Heart left ventricle (tissue), 16 donors: ENCODE measurements around the gene CRYBG1. TPM values are rescaled to one million over a fixed set of nuclear protein-coding genes. Genes with fewer than 3 reads are reported as not detected.

Experiments
- ATAC-seq, 4 donors: fragments of 200-7000 bp; cut with Tn5 transposase; one replicate each; pipeline ENCODE4 v1.9.1; 2020 to 2022; ENCODE audit warnings: moderate library complexity in 4 of 4, mild to moderate bottlenecking in 3 of 4, moderate number of reproducible peaks in 1 of 4
- DNase-seq, 5 donors: peaks; one replicate each; pipeline ENCODE4 v3.0.0-alpha.2; 2020
- H3K27ac ChIP-seq, 12 donors: fragments of 200-600 bp; sonication (generic) in 4 of 12; one replicate each; pipeline versions ENCODE4 v1.5.0 to v1.8.0; 2016 to 2022; ENCODE audit warnings: mild to moderate bottlenecking in 2 of 12
- H3K27me3 ChIP-seq, 9 donors: fragments of 200-600 bp; sonication (generic) in 2 of 9; one replicate each; pipeline versions ENCODE4 v1.5.1 to v1.8.0; 2016 to 2022; ENCODE audit warnings: mild to moderate bottlenecking in 3 of 9
- H3K36me3 ChIP-seq, 9 donors: fragments of 200-600 bp; sonication (generic) in 2 of 9; one replicate each; pipeline versions ENCODE4 v1.5.0 to v1.8.0; 2018 to 2022; ENCODE audit warnings: mild to moderate bottlenecking in 2 of 9
- H3K4me1 ChIP-seq, 12 donors: fragments of 200-600 bp; sonication (generic) in 4 of 12; one replicate each; pipeline versions ENCODE4 v1.5.0 to v1.8.0; 2016 to 2022; ENCODE audit warnings: mild to moderate bottlenecking in 3 of 12
- H3K4me3 ChIP-seq, 12 donors: fragments of 200-600 bp; sonication (generic) in 4 of 12; one replicate each; pipeline versions ENCODE4 v1.5.0 to v1.8.0; 2017 to 2022; ENCODE audit warnings: mild to moderate bottlenecking in 9 of 12, moderate library complexity in 4 of 12
- H3K9me3 ChIP-seq, 12 donors: fragments of 200-600 bp; sonication (generic) in 4 of 12; one replicate each; pipeline versions ENCODE4 v1.5.0 to v1.8.0; 2016 to 2022; ENCODE audit warnings: mild to moderate bottlenecking in 1 of 12
- POLR2A ChIP-seq, 2 donors: fragments of 450-650 bp; IDR thresholded peaks; one replicate each; pipeline ENCODE4 v1.6.1; 2017; ENCODE audit warnings: antibody characterized with exemption in 2 of 2, mild to moderate bottlenecking in 2 of 2, moderate library complexity in 2 of 2
- WGBS, 4 donors: extraction: QIAGEN DNeasy Blood & Tissue Kit in 2 of 4; methylation state at CpG; one replicate each; pipeline versions ENCODE4 v1.1.5 to v1.1.7; 2013 to 2018; 5-methylcytosine and 5-hydroxymethylcytosine counted together
- intact Hi-C, 10 donors: fragments of 100-400 bp; cut with DNase I; formaldehyde crosslinking; loops; one replicate each; pipeline versions ENCODE4 v1.11.1 to v1.14.2; 2022
- polyA plus RNA-seq, 2 donors: library from polyadenylated mRNA; stranded (reverse); fragments of 200-250 nt; gene quantifications; one replicate each; pipeline ENCODE4 v1.2.3, GENCODE V29; 2013
- total RNA-seq, 9 donors: library from RNA; depleted of rRNA in 2 of 9; stranded (reverse); fragments of >200 nt in 2 of 9; fragmentation: NEBNext Ultra II Directional in 3 of 9; extraction: Animal tissue kit (Norgen Biotek cat#: 25700) in 3 of 9; gene quantifications; one replicate each; pipeline versions ENCODE4 v1.1.0 to v1.2.4, GENCODE V29; 2016 to 2023
- TF ChIP-seq, protein P1 (sequence below), 12 donors: fragments of 200-600 bp; sonication (generic) in 4 of 12; IDR thresholded peaks; one replicate each; pipeline versions ENCODE4 v1.5.0 to v1.8.0; 2018 to 2022; ENCODE audit warnings: antibody characterized with exemption in 12 of 12, mild to moderate bottlenecking in 5 of 12
- donor health status: ischemic (EF 13 %, LVEDD 7.1; RV severe dilation, severe dysfunction).
- donor health status: healthy with polysubstance abuse.
- donor health status: DM: no; HTN: yes; CAD: no.
- donor health status: DM: no; HTN: no; CAD: no.
- donor health status: ischemic (EF 25% LVEDD 6.9; RV normal size, moderate dysfunction).
- donor health status: ischemic (EF 25% LVEDD 5.7; RV mildly dilated, moderate dysfunction).
- donor health status: healthy.
- donor health status: DM: yes; HTN: yes; CAD: no.
- donor health status: ischemic (EF 35%, LVEDD 5.7; RV mildly dilated, moderate dysfunction).
- donor health status: nonischemic (EF 11% LVEDD 7.7; RV severe dilation, severe dysfunction).
- donor health status: DM: yes; HTN: yes; CAD: no.
- donor health status: PGD.
- donor health status: ischemic (EF 29% LVEDD 5.4; RV normal size, mild dysfunction).
- donor health status: nonischemic (EF 23%, LVEDD 6.1; RV moderate dilation, normal function).

Gene CRYBG1
- total and polyA plus RNA-seq, 11 donors, result 0.42 to 17.7 (median 1.5) TPM

DNA sequence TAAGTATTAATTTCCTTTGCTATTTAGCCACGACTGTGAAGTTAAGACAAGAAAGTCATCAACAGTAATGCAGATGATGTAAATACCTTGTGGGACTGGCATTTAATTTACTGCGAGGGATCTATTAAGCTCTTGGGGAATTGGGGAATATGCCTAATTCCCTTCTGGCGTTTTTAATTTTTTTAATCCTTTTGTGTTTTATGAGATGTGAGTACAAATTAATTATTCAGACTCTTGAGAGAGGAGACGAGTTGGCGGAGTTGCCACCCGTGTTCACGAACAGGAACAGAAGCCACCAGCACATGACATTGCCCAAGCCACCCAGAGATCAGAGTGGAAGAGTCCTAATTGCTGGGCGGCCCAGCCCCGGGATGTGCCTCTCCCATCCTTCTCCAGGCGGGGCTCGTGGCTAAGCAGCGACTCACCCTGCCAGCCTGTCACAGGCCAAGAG, 533 bp upstream of the CRYBG1 start:
- H3K9me3 ChIP-seq, result no peaks in the 10 kb centered on the region
- H3K27ac ChIP-seq, result no peak overlapping the region
- H3K4me3 ChIP-seq, result peak overlapping the region in 4 of 12 donors; percentile 30 to 56 (median 42)
- peaks cover 9 to 72% (median 50%) of the 10 kb centered on the region in 9 donors for H3K27me3 ChIP-seq
- 28 to 49% (median 37%) methylated on average over 8 to 12 of the region's 12 CpGs for WGBS, 4 donors
- H3K4me1 ChIP-seq, result peaks cover 0 to 14% (median 9%) of the 10 kb centered on the region in 12 donors
- no peaks in the 10 kb centered on the region for H3K36me3 ChIP-seq
- peak in 1 of 4 donors; percentile 15 for ATAC-seq
- intact Hi-C loops, result no loop called here
- no peak for DNase-seq
- TF ChIP-seq, protein P1, sequence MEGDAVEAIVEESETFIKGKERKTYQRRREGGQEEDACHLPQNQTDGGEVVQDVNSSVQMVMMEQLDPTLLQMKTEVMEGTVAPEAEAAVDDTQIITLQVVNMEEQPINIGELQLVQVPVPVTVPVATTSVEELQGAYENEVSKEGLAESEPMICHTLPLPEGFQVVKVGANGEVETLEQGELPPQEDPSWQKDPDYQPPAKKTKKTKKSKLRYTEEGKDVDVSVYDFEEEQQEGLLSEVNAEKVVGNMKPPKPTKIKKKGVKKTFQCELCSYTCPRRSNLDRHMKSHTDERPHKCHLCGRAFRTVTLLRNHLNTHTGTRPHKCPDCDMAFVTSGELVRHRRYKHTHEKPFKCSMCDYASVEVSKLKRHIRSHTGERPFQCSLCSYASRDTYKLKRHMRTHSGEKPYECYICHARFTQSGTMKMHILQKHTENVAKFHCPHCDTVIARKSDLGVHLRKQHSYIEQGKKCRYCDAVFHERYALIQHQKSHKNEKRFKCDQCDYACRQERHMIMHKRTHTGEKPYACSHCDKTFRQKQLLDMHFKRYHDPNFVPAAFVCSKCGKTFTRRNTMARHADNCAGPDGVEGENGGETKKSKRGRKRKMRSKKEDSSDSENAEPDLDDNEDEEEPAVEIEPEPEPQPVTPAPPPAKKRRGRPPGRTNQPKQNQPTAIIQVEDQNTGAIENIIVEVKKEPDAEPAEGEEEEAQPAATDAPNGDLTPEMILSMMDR (IDR thresholded peaks at IDR 0.05), result no peak
- TF ChIP-seq POLR2A (IDR thresholded peaks at IDR 0.05), result no peak

DNA sequence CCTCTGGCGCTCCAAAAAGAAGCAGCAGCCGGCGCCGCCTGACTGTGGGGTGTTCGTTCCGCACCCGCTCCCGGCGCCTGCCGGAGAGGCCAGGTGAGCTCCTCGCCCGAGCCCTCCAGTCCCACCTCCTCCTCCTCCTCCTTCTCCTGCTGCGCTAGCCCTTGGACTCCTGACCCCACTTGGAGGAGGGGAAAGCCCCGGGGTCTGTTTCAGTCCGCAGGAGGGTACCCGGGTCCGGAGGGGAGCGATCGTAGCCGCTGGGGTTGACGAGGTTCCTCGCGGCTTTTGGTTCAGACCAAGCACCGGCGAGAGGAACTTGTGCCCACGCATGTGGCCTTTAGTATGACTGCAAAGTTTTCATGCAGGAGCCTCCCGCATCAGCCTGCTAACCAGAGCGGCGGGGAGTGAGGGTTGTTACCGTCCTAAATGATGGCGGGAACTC, 493 bp downstream of the CRYBG1 start:
- TF ChIP-seq POLR2A (IDR thresholded peaks at IDR 0.05), result no peak
- TF ChIP-seq, protein P1 (IDR thresholded peaks at IDR 0.05), result no peak
- Histone ChIP-seq H3K4me1 (peaks cover 0 to 14% (median 9%) of the 10 kb centered on the region in 12 donors), H3K36me3 (no peaks in the 10 kb centered on the region), H3K4me3 (peak overlapping the region; percentile 10 to 56 (median 40)), H3K27me3 (peaks cover 9 to 66% (median 49%) of the 10 kb centered on the region in 9 donors), H3K27ac (peak overlapping the region in 1 of 12 donors; percentile 3), H3K9me3 (no peaks in the 10 kb centered on the region)
- intact Hi-C loops, result no loop called here
- DNase-seq (peak in 4 of 5 donors; percentile 7 to 61 (median 22)), ATAC-seq (peak in 1 of 4 donors; percentile 29)
- WGBS, 4 donors, result 1 to 14% (median 4%) methylated on average over 7 to 31 of the region's 31 CpGs

DNA sequence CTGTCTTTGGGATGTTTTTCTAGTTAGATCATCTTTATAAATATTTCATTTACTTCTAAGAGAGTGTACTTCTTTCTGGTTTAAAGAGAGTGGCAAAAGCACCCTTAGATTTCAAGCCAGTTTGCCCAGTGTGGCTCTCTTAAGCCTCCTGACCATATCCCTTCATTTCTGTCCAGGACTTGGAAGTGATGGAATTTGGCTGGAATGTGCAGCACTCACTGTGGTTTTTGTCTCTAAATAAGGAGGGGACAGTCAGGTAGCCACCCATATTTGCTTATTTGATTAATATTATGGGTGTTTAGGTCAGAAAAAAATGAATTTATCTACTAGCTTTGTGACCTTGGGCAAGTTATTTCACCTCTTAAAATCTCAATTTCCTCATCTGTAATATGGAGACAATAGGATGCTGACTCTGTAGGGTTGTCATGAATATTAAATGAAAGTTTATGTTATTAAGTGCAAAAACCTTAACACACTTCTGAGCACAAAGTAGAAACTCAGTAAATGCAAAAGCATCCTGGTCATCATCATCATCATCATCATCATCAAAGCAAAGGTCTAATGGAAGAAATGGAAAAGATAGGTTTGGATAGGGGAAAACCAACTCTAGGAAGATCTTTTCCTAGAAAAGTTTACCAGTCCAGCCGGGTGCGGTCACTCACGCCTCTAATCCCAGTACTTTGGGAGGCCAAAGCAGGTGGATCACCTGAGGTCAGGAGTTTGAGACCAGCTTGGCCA, 3.1 kb downstream of the CRYBG1 start:
- Histone ChIP-seq H3K36me3 (no peaks in the 10 kb centered on the region), H3K9me3 (no peaks in the 10 kb centered on the region), H3K4me1 (peaks cover 0 to 14% (median 9%) of the 10 kb centered on the region in 12 donors), H3K27me3 (peaks cover 9 to 43% (median 30%) of the 10 kb centered on the region in 9 donors), H3K4me3 (no peak overlapping the region), H3K27ac (no peak overlapping the region)
- no peak for ATAC-seq
- TF ChIP-seq POLR2A (IDR thresholded peaks at IDR 0.05), result no peak
- TF ChIP-seq, protein P1 (IDR thresholded peaks at IDR 0.05), result no peak
- 92 to 97% (median 95%) methylated on average over 3 of the region's 3 CpGs for WGBS, 4 donors
- intact Hi-C loops, result no loop called here
- no peak for DNase-seq

DNA sequence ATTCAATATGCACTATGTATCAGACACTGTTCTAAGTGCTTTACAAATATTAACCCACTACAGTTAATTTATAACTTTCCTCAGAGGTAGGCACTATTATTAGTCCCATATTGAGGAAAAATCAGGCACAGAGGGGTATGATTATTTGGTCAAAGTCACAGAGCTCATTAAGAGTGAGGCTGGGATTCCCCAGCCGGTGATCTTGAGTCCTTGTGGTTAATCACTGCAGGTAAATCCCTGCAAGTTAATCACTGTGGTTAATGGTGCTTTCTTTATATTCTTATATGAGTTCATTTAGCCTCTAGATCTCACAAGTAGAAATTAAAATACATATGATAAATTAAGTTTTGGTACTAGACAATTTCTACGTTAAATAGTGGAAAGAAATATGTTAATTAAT, 9.2 kb downstream of the CRYBG1 start:
- intact Hi-C loops, result no loop called here
- WGBS, 4 donors, result 81 to 90% (median 85%) methylated on average over 2 of the region's 2 CpGs
- Histone ChIP-seq H3K27ac (no peak overlapping the region), H3K36me3 (no peaks in the 10 kb centered on the region), H3K4me1 (no peaks in the 10 kb centered on the region), H3K4me3 (no peak overlapping the region), H3K9me3 (no peaks in the 10 kb centered on the region), H3K27me3 (peaks cover 0 to 15% (median 0%) of the 10 kb centered on the region in 9 donors)
- DNase-seq (no peak), ATAC-seq (no peak)
- TF ChIP-seq, protein P1 (IDR thresholded peaks at IDR 0.05), result no peak
- no peak for TF ChIP-seq POLR2A (IDR thresholded peaks at IDR 0.05)
